HepG2 (cell line): ENCODE results near the gene ACTG2.

Experiments
- CREM ChIP-seq, 2 experiments: sonication (generic) in 1 of 2; formaldehyde crosslinking in 1 of 2; IDR thresholded peaks; 2 replicates each; pipeline versions ENCODE4 v1.4.0 to v1.6.1; 2016 to 2020; ENCODE audit warnings: antibody characterized with exemption in 1 of 2, mild to moderate bottlenecking in 1 of 2, missing genetic modification reagents in 1 of 2
- MYNN ChIP-seq: sonication (generic); formaldehyde crosslinking; IDR thresholded peaks from 2 replicates; pipeline ENCODE4 v1.4.0; 2020; ENCODE audit warnings: mild to moderate bottlenecking, low read depth, missing genetic modification reagents
- POLR2A ChIP-seq, 2 experiments: IDR thresholded peaks; 2 replicates each; pipeline ENCODE4 v1.6.1; 2011; ENCODE audit warnings: low read depth in 2 of 2, low read length in 2 of 2, mild to moderate bottlenecking in 1 of 2, moderate library complexity in 1 of 2; ENCODE audit not compliant: insufficient read depth in 1 of 2
- RXRA ChIP-seq: sonication (generic); formaldehyde crosslinking; IDR thresholded peaks from 2 replicates; pipeline ENCODE4 v1.5.1; 2020; ENCODE audit warnings: missing genetic modification reagents
- SP1 ChIP-seq, 2 experiments: fragments of 450-650 bp in 1 of 2; sonication (generic) in 1 of 2; formaldehyde crosslinking in 1 of 2; IDR thresholded peaks; 2 replicates each; pipeline versions ENCODE4 v1.4.0 to v1.6.1; 2016 to 2020; ENCODE audit warnings: missing genetic modification reagents in 1 of 2
- SUZ12 ChIP-seq: fragments of 150-350 bp; IDR thresholded peaks from 2 replicates; pipeline ENCODE4 v1.6.1; 2014; ENCODE audit warnings: low read depth, low read length
- ZFP90 ChIP-seq: sonication (generic); formaldehyde crosslinking; IDR thresholded peaks from 2 replicates; pipeline ENCODE4 v1.8.0; 2022; ENCODE audit warnings: missing genetic modification reagents, mild to moderate bottlenecking, inconsistent platforms, borderline replicate concordance
- ZNF251 ChIP-seq: sonication (generic); formaldehyde crosslinking; IDR thresholded peaks from 2 replicates; pipeline ENCODE4 v1.9.0; 2021; ENCODE audit warnings: mild to moderate bottlenecking, missing genetic modification reagents
- ZSCAN30 ChIP-seq: sonication (generic); formaldehyde crosslinking; IDR thresholded peaks from 2 replicates; pipeline ENCODE4 v1.5.0; 2020; ENCODE audit warnings: mild to moderate bottlenecking, missing genetic modification reagents
- ZZZ3 ChIP-seq: sonication (generic); formaldehyde crosslinking; IDR thresholded peaks from 2 replicates; pipeline ENCODE4 v1.4.0; 2020; ENCODE audit warnings: missing genetic modification reagents, mild to moderate bottlenecking, borderline replicate concordance
- TF ChIP-seq, protein P1 (sequence below): sonication (generic); formaldehyde crosslinking; IDR thresholded peaks from 2 replicates; pipeline ENCODE4 v1.5.0; 2020; ENCODE audit warnings: mild to moderate bottlenecking, missing genetic modification reagents, moderate library complexity

DNA sequence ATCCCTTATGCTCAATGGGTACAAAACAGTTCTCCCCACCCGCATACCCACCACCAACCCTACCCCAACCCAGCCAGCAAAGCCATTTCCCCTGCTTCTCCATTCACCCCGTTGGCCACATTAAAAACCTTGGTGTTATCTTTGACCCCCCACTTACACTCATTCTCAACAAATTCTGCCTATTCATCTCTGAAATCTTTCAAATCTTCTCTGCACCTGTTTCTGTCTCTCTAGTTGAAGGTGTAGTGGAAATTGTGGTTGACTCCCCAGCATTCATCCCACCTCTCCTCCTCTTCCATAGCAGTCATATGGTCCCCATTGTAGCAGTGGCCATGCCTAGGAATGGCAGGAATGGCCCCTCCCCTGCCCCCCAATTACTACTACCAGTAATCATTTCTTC is 71.4 kb downstream of the ACTG2 start:
- TF ChIP-seq SUZ12: no peak
- no peak for TF ChIP-seq ZFP90
- TF ChIP-seq, protein P1, sequence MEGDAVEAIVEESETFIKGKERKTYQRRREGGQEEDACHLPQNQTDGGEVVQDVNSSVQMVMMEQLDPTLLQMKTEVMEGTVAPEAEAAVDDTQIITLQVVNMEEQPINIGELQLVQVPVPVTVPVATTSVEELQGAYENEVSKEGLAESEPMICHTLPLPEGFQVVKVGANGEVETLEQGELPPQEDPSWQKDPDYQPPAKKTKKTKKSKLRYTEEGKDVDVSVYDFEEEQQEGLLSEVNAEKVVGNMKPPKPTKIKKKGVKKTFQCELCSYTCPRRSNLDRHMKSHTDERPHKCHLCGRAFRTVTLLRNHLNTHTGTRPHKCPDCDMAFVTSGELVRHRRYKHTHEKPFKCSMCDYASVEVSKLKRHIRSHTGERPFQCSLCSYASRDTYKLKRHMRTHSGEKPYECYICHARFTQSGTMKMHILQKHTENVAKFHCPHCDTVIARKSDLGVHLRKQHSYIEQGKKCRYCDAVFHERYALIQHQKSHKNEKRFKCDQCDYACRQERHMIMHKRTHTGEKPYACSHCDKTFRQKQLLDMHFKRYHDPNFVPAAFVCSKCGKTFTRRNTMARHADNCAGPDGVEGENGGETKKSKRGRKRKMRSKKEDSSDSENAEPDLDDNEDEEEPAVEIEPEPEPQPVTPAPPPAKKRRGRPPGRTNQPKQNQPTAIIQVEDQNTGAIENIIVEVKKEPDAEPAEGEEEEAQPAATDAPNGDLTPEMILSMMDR (CRISPR knock-in tag): no peak
- no peak for TF ChIP-seq RXRA (CRISPR knock-in tag)
- no peak for TF ChIP-seq MYNN (CRISPR knock-in tag)
- no peak for TF ChIP-seq ZSCAN30 (CRISPR knock-in tag)
- no peak for TF ChIP-seq ZNF251
- no peak for TF ChIP-seq SP1 (IDR thresholded peaks at IDR 0.05)
- no peak for TF ChIP-seq SP1 (CRISPR knock-in tag; IDR thresholded peaks at IDR 0.05)
- TF ChIP-seq ZZZ3 (CRISPR knock-in tag): no peak
- no peak for TF ChIP-seq CREM (IDR thresholded peaks at IDR 0.05)
- no peak for TF ChIP-seq CREM (CRISPR knock-in tag; IDR thresholded peaks at IDR 0.05)
- TF ChIP-seq POLR2A (IDR thresholded peaks at IDR 0.05; ENCODE audit: insufficient read depth in 1 of 2, low read depth in 2 of 2, low read length in 2 of 2): no peak
